ENCODE data around the gene TMEM19. TPM values are rescaled to one million over a fixed set of nuclear protein-coding genes. Genes with fewer than 3 reads are reported as not detected.

The TMEM19 gene
- total RNA-seq, 1 experiment from 2014 or later: 17.3 TPM

DNA sequence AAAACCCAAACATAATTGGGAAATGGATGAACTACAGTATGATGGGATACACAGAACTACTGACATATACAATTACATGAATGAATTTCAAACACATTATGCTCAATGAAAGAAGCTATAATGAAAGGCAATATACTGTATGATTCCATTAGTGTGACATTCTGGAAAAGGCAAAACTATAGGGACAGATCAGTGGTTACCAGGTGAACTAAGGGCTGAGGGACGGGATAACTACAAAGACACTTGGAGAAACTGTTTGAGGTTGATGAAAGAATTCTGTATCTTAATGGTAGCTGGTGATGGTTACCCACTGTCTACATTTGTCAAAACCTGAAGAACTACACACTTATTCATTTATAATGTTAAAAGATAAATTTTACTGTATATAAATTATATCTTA lies 30.0 kb upstream of the TMEM19 start:
- Histone ChIP-seq H3K18ac (ENCODE audit: insufficient read length, low read depth, low read length) (no peak overlapping the region), H2BK20ac (ENCODE audit: low read depth, low read length, poor library complexity, severe bottlenecking) (no peak overlapping the region), H3K23me2 (ENCODE audit: insufficient read length, low read depth, low read length, poor library complexity, severe bottlenecking) (no peaks in the 10 kb centered on the region), H3K9ac (ENCODE audit: extremely low read depth, insufficient read length, low read length) (no peak overlapping the region), H3K4me2 (ENCODE audit: insufficient read depth, insufficient read length, low read length) (no peak overlapping the region), H2BK5ac (ENCODE audit: insufficient read length, low read length) (no peak overlapping the region), H3K4me1 (ENCODE audit: insufficient read depth, low read length) (no peaks in the 10 kb centered on the region), H2AK5ac (ENCODE audit: insufficient read length, low read length) (no peak overlapping the region), H4K91ac (ENCODE audit: insufficient read length, low read depth, low read length) (no peak overlapping the region), H2BK12ac (ENCODE audit: insufficient read length, low read depth, low read length) (no peak overlapping the region), H3K56ac (ENCODE audit: insufficient read length, low read depth, low read length) (no peak overlapping the region), H3K14ac (ENCODE audit: insufficient read depth, low read length) (no peak overlapping the region), H4K20me1 (ENCODE audit: control insufficient read depth, insufficient read depth, insufficient read length) (no peaks in the 10 kb centered on the region), H3K79me1 (ENCODE audit: insufficient read depth, low read depth, low read length, poor library complexity, severe bottlenecking) (no peaks in the 10 kb centered on the region), H3T11ph (ENCODE audit: low read length) (no peak overlapping the region), H3K27me3 (ENCODE audit: insufficient read depth, low read length) (no peaks in the 10 kb centered on the region), H2AFZ (ENCODE audit: low read length) (no peak overlapping the region), H2BK120ac (ENCODE audit: low read depth, low read length, poor library complexity, severe bottlenecking) (no peak overlapping the region), H3K27ac (ENCODE audit: insufficient read length, low read depth, low read length) (no peak overlapping the region), H3K79me2 (ENCODE audit: insufficient read depth, low read length) (no peaks in the 10 kb centered on the region; the same call in 1 of the 2 replicates), H3K23ac (ENCODE audit: insufficient read length, low read depth, low read length) (no peak overlapping the region), H2BK15ac (ENCODE audit: low read depth, low read length) (no peak overlapping the region), H3K9me3 (ENCODE audit: control insufficient read depth, low read depth, low read length) (no peaks in the 10 kb centered on the region), H4K5ac (ENCODE audit: insufficient read length, low read depth, low read length) (no peak overlapping the region), H3K4ac (ENCODE audit: low read depth, low read length) (no peak overlapping the region), H4K8ac (replicated peaks; ENCODE audit: insufficient read length, low read depth, low read length) (no peak overlapping the region)
- TF ChIP-seq, protein P1, sequence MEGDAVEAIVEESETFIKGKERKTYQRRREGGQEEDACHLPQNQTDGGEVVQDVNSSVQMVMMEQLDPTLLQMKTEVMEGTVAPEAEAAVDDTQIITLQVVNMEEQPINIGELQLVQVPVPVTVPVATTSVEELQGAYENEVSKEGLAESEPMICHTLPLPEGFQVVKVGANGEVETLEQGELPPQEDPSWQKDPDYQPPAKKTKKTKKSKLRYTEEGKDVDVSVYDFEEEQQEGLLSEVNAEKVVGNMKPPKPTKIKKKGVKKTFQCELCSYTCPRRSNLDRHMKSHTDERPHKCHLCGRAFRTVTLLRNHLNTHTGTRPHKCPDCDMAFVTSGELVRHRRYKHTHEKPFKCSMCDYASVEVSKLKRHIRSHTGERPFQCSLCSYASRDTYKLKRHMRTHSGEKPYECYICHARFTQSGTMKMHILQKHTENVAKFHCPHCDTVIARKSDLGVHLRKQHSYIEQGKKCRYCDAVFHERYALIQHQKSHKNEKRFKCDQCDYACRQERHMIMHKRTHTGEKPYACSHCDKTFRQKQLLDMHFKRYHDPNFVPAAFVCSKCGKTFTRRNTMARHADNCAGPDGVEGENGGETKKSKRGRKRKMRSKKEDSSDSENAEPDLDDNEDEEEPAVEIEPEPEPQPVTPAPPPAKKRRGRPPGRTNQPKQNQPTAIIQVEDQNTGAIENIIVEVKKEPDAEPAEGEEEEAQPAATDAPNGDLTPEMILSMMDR (conservative IDR thresholded peaks at IDR 0.05): no peak
- H3K4me1 Mint-ChIP-seq: peaks cover 3 to 8% of the 10 kb centered on the region in 2 experiments; a peak in 3 of 4 replicates
- no peak for DNase-seq
- no peak overlapping the region for H3K4me3 Mint-ChIP-seq
- H3K27ac Mint-ChIP-seq: no peak overlapping the region
- peaks cover 28 to 31% (median 29%) of the 10 kb centered on the region in 3 experiments for H3K36me3 Mint-ChIP-seq (ENCODE audit: insufficient read depth in 1 of 3, low read depth in 3 of 3)
- H3K9me3 Mint-ChIP-seq: peaks cover 0 to 2% of the 10 kb centered on the region in 2 experiments; a peak in 3 of 5 replicates
- WGBS (ENCODE audit: extremely low coverage, insufficient read length, low lambda C conversion rate): no CpG with 5 or more reads among the region's 1 CpG
- H3K27me3 Mint-ChIP-seq (ENCODE audit: low read depth): no peaks in the 10 kb centered on the region
